GM19043 (cell line): Measurements from ENCODE around the gene BBS1.
"Not testable (repeated sequence)": the region's sequence is repeated elsewhere in the genome, so short reads cannot be mapped to it uniquely, and the experiment has no call there.

Experiments used
- ATAC-seq: cut with Tn5 transposase; IDR thresholded peaks from one replicate; pipeline ENCODE4 v1.9.1; 2021; ENCODE audit warnings: low read depth; ENCODE audit not compliant: unreplicated experiment

The BBS1 gene

GRCh38 chr11:66523611-66524010 is 13.2 kb downstream of the BBS1 start:
- no peak for ATAC-seq

DNA sequence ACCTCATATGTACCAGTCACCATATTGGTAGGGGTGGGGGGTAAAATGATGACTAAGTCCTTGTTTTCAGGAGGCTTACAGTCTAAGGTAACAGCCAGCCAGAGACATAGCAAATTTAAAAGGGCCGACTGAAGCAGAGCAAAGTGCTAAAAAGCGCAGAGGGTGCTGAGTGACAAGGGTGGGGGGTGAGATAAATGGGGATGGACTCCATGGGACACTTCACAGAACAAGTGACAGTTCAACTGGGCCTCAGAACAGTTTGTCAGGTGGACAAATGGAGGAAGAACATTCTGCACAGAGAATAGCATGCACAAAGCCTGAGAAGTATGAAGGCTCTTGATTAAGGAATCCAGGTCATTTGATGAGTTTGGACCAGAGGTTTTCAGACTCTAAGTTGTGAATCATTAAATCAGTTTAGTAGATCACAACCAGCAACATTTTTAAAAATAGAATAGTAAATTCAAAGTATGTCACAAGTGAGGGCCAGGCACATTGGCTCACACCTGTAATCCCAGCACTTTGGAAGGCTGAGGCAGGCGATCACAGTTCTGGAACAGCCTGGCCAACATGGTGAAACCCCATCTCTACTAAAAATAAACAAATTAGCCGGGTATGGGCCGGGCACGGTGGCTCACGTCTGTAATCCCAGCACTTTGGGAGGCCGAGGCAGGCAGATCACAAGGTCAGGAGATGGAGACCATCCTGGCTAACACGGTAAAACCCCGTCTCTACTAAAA is 14.0 kb downstream of the BBS1 start:
- ATAC-seq: no peak

DNA sequence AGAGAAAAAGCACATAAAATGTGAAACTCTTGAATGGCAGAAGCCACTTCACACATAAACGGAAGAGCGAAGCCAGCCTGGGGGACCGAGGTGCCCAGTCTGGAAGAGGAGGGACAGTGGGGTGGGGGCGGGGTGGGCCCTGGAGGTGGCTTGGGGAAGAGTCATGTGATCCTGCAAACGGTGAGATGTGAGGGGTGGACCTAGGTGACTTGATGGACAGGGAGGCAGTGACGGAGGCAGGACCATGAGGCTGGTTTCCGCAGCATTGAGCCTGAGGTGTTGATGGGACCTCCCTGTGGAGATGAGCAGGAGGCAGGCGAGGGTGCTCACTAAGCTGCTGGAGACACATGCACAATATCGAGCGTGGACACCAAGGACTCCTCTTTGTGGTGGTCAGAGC is 18.6 kb downstream of the BBS1 start:
- ATAC-seq: no peak

- ATAC-seq: no peak
Observed at GRCh38 chr11:66529655-66530054, 19.2 kb downstream of the BBS1 start.

DNA sequence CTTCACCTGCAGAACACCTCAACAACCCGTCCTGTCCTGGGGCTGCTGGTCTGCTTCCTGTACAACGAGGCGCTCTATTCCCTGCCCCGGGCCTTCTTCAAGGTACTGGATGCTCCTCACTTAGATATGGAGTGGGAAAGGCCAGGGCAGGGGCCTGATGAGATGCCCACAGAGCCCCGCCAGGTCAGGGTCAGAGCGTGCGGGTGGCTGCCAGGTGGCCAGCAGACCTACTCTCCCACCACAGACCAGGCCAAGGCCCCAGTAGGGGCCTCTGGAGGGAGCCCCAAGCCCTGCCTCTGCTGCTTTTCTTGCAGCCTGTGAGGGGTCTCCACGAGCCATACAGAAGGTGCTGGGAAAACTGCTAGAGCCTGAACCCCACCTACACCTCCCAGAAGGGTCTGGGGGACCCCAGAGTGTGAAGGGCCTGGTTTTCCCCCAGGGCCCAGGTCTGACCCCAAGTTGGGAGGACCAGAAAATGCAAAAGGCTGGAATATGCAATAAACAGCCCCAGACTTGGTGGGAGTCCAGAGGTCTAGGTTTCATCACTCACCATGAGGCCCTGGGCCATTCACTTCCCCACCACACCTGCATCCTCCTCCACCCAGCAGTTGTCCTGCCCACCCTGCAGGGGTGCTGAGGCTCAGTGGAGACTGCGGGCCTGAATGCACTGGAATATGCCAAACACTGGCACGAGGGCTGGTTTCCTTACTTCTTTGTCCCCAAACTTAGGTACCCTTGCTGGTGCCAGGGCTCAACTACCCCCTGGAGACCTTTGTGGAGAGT is 20.7 kb downstream of the BBS1 start:
- no peak for ATAC-seq

DNA sequence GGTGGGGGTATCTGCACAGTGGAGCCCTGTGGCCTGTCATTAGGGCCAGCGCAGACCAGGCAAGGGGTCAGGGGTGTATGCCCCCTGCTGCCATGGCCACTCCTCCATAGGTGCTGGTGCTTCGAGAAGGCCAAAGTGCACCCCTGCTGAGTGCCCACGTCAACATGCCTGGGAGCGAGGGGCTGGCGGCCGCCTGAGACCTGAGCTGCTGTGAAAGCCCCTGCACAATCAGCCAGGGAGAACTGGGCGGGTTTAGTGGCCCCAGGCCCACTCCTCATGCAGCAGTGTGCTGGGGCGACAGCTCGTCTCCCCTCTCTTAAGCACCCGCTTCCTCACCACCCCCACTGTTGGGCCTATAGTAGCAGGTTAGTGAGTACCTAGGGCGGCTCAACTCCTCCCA is 21.4 kb downstream of the BBS1 start:
- no peak for ATAC-seq

DNA sequence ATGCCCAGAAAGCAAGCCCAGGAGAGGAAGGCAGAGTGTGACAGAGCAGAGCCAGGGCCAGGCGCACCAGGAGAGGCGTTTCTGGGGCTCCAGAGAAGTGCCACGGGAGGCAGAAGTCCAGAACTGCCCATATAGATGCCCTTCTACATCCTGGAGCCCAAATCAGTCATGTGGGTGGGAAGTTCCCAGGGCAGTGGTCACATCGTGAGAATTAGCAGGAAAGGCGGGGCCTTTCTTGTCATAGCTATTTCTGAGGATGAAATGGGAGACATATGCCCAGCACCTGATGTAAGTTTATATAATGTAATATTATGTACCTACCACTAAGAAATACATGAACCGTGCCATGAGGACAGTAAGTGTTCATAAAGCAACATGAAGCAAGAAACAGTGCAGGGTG is 22.3 kb downstream of the BBS1 start:
- ATAC-seq: no peak

- no peak for ATAC-seq
Observed at GRCh38 chr11:66539170-66539869, 28.9 kb downstream of the BBS1 start.

GRCh38 chr11:66539870-66540213 is 29.4 kb downstream of the BBS1 start:
- ATAC-seq: no peak

DNA sequence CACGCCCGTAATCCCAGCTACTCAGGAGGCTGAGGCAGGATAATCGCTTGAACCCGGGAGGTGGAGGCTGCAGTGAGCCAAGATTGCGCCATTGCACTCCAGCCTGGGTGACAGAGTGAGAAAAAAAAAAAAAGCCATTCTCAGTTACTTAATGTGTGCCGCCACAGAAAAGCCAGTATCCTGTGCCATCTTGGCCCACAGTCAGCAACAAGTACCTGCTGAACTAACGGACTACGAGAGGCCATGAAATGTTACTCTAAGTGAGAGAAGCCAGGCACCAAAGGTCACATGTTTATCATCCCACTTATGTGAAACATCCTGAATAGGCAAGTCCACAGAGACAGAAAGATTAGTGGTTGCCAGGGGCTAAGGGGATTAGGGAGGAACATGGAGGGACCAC is 30.2 kb downstream of the BBS1 start:
- not testable (repeated sequence) for ATAC-seq

- no peak for ATAC-seq
Observed at GRCh38 chr11:66541892-66542291, 31.5 kb downstream of the BBS1 start.

DNA sequence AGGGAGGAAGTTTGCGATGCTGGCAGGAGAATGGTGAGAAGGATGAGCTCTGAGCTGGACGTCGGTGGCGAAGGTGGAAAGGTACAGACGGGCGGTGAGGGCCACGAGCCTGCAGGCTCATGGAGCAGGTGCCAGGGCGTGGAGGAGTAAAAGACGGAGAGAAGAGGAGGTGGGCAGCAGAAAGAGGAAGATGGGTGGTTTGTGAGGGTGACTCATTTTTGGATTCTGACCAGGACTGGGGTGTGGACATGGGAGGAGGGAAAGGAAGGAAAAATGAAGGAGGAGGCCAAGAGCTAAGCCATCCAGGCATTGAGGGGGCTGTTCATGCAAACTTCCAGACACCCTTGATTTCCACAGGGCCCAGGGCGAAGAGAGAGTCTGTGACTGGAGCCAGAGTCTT is 31.9 kb downstream of the BBS1 start:
- ATAC-seq: no peak

- no peak for ATAC-seq
Observed at GRCh38 chr11:66543263-66544107, 33.0 kb downstream of the BBS1 start.

DNA sequence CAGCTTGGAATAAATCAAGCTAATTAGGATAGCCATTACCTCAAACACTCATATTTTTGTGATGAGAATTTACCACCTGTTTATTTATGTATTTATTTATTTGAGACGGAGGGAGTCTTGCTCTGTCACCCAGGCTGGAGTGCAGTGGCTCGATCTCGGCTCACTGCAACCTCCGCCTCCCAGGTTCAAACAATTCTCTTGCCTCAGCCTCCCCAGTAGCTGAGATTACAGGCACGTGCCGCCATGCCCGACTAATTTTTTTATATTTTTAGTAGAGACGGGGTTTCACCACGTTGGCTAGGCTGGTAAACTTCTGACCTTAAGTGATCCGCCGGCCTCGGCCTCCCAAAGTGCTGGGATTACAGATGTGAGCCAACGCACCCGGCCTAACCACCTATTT is 34.5 kb downstream of the BBS1 start:
- not testable (repeated sequence) for ATAC-seq

DNA sequence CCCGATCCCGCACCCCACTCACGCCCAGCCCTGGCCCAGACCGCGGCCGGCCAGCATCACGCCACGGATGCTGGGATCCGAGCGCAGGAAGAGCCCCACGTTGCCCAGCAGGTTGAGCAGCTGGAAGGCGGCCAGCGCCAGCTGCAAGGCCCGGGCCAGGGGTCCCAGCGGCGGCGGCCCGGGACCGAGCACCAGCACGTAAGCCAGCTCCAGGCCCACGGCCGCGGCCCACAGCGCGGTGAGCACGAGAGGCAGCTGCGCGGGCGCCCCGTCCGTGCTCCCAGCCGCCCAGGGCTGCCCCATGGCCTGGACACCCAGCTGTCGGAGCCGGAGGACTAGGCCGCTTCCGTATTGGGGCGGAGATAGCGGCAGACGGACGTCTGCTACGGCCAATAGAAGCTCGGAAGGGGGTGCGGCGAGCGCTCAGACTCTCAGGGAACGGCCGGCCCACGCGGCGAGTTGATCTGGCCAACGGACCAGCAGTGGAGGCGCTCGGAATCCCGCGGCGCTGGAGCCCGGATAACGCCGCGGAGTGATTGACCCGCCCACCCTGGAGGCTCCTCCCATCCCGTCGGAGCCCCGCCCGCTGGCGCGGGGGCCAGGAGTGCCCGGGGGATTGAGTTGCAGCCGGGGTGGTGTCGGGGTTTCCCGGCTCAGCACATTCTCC is 35.4 kb downstream of the BBS1 start, which contains the start of gene ZDHHC24:
Gene ZDHHC24 (minus strand): TSS at position 348 of the 667 bp plus-strand sequence. CDS start 45 bp downstream, at position 303.
- ATAC-seq: peak; percentile 78

DNA sequence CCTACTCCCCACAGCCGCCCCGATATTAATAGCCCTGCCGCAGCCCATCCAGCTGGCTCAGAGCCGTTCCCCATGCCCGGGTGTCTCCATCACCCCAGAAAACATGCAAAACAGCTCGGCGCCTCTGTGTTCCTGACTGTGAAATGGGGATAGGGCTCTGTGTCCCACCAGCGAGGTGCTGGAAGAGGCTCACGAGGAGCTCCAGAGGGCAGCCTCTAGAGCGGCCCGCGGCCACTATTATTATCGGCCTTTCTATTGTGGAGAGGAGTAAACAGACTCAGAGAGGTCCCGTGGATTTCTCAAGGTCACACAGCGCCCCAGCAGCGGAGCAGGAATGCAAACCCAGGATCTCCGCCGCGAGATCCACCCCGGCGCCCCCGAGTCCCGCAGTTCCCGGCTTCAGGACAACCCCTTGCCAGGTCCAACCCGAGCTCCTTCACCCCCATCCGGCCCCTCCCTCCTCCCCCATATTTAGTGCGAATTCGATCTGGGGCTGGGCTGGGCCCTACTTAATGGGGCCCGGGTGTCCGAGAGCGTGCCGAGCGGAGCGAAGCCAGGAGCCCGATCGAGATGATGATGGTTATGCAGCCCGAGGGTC is 36.0 kb downstream of the BBS1 start, which contains the start of gene ACTN3:
Gene ACTN3 (plus strand): TSS at position 536 of the 598 bp plus-strand sequence. CDS start 35 bp downstream, at position 571.
- ATAC-seq: no peak

- no peak for ATAC-seq
Observed at GRCh38 chr11:66546966-66547661, 36.7 kb downstream of the BBS1 start.

DNA sequence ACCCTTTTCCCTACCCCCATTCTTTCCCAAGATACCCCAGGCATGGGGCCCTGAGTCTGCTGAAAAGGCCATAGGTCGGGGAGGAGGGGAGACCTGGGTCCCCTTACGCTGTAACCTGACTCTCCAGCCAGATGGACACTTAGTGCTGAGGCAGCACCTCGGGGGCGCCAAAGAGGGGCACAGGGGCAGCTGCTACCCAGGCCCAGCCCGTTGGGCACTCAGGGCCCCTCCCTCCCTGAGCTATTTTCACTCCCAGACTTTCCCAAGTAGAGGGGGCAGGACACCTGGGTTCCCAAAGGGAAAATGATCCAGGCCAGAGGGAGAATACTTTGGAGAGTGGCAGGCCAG is 37.2 kb downstream of the BBS1 start:
- no peak for ATAC-seq

- no peak for ATAC-seq
Observed at GRCh38 chr11:66548041-66548440, 37.6 kb downstream of the BBS1 start.
